Natural killer cell (primary cell): Measurements from ENCODE around the gene CMTM4. TPM values are rescaled to one million over a fixed set of nuclear protein-coding genes. Genes with fewer than 3 reads are reported as not detected.
A peak's percentile ranks its signal among the peaks of the same experiment; 100 is the strongest.

ENCODE experiments used
- ATAC-seq, 3 donors: fragments of 150-1000 bp in 2 of 3; fragments of 200-7000 bp in 1 of 3; cut with Tn5 transposase; 1 replicate in 1 of 3; 2 replicates in 2 of 3; pipeline ENCODE4 v1.10.0; 2021; ENCODE audit warnings: mild to moderate bottlenecking in 2 of 3, moderate library complexity in 2 of 3
- DNase-seq, 2 donors: peaks; one replicate each; pipeline versions ENCODE4 v3.0.0 to v3.0.0-alpha.2; 2013 to 2021; ENCODE audit warnings: mixed read lengths in 1 of 2
- H3K27ac ChIP-seq: one replicate; pipeline ENCODE4 v1.5.1; 2013; ENCODE audit warnings: mild to moderate bottlenecking, low read length
- H3K27me3 ChIP-seq: one replicate; pipeline ENCODE4 v1.6.1; 2013; ENCODE audit warnings: low read length; ENCODE audit not compliant: control insufficient read depth, insufficient read depth
- H3K36me3 ChIP-seq: one replicate; pipeline ENCODE4 v1.6.1; 2013; ENCODE audit warnings: low read length; ENCODE audit not compliant: control insufficient read depth, insufficient read depth
- H3K4me1 ChIP-seq: one replicate; pipeline ENCODE4 v1.6.1; 2013; ENCODE audit warnings: low read length; ENCODE audit not compliant: control insufficient read depth, insufficient read depth
- H3K4me3 ChIP-seq: one replicate; pipeline ENCODE4 v1.5.1; 2013; ENCODE audit warnings: low read length
- H3K9me3 ChIP-seq: one replicate; pipeline ENCODE4 v1.6.1; 2013; ENCODE audit warnings: low read length; ENCODE audit not compliant: control insufficient read depth, insufficient read depth
- H3K27ac Mint-ChIP-seq, 2 donors: one replicate each; pipeline ENCODE4 v1.8.0; 2022; ENCODE audit warnings: mild to moderate bottlenecking in 2 of 2, mixed read lengths in 2 of 2, moderate library complexity in 1 of 2
- H3K27me3 Mint-ChIP-seq, 2 donors: one replicate each; pipeline ENCODE4 v1.8.0; 2022; ENCODE audit warnings: low read depth in 2 of 2, mixed read lengths in 2 of 2
- H3K36me3 Mint-ChIP-seq: one replicate; pipeline ENCODE4 v1.8.0; 2022; ENCODE audit warnings: mixed read lengths
- H3K4me1 Mint-ChIP-seq, 2 donors: one replicate each; pipeline ENCODE4 v1.8.0; 2022; ENCODE audit warnings: mixed read lengths in 2 of 2
- H3K4me3 Mint-ChIP-seq: one replicate; pipeline ENCODE4 v1.8.0; 2022; ENCODE audit warnings: mild to moderate bottlenecking, moderate library complexity, mixed read lengths
- H3K9me3 Mint-ChIP-seq, 2 donors: one replicate each; pipeline ENCODE4 v1.8.0; 2022; ENCODE audit warnings: mixed read lengths in 2 of 2
- WGBS: methylation state at CpG from one replicate; pipeline ENCODE4 v1.1.7; 2013; ENCODE audit warnings: missing lambda C conversion rate; ENCODE audit not compliant: insufficient coverage; 5-methylcytosine and 5-hydroxymethylcytosine counted together
- intact Hi-C: fragments of 100-400 bp; cut with micrococcal nuclease; formaldehyde crosslinking; loops from one replicate; pipeline ENCODE4 v1.14.2; 2022
- total RNA-seq, 4 donors: library from RNA; stranded (reverse); fragments of 120-200 nt in 1 of 4; gene quantifications; one replicate each; pipeline versions ENCODE4 v1.2.3 to v1.2.4, GENCODE V29; 2013 to 2022
- TF ChIP-seq, protein P1 (sequence below): fragments of 200-600 bp; IDR thresholded peaks from one replicate; pipeline ENCODE4 v1.8.0; 2022; ENCODE audit warnings: antibody characterized with exemption

Gene CMTM4
- total RNA-seq, 3 donors from 2014 or later (not counting 1 experiment from before 2014, with no cell fraction given): 0.61 to 1.4 (median 0.85) TPM

DNA sequence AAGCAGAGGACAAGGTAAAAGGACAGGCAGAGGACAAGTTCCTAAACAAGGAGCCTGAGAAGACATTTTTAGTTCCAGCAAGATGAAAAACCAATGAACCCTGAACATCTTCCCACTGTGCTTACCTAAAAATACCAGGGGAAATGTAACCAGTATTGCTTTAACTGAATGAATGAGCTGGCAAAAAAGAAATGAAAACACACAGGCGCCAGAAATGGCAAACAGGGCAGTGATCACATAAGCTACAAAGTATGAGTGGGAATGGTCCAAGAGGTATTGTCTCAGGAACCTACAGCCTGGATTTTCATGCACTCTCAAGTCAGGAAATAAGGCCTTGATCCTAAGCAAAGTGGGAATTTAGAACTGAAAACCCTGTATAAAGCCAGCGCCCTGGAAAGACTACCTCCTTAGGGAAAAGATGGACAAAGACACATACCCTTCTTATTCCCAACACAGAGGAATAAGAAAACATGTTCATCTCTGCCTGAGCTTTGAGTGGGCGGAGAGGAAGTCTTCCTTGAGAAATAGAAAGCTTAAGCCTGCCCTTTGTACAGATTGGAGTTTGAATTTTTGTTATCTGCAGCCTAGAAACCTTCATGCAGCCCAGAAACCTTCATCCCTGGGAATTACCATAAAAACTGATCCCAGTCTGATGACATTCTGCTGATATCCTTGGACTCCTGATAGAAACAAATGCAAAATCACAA, 115.1 kb downstream of the CMTM4 start:
- intact Hi-C loops: no loop called here
- H3K36me3 ChIP-seq: no peaks in the 10 kb centered on the region
- H3K27ac ChIP-seq: no peak overlapping the region
- Mint-ChIP-seq H3K27me3 (peaks cover 12 to 30% of the 10 kb centered on the region in 2 donors), H3K27ac (no peak overlapping the region), H3K4me3 (no peak overlapping the region), H3K9me3 (no peaks in the 10 kb centered on the region), H3K4me1 (peaks cover 9 to 14% of the 10 kb centered on the region in 2 donors), H3K36me3 (no peaks in the 10 kb centered on the region)
- DNase-seq (no peak), ATAC-seq (no peak)
- peaks cover 12% of the 10 kb centered on the region for H3K4me1 ChIP-seq
- H3K4me3 ChIP-seq: no peak overlapping the region
- TF ChIP-seq, protein P1, sequence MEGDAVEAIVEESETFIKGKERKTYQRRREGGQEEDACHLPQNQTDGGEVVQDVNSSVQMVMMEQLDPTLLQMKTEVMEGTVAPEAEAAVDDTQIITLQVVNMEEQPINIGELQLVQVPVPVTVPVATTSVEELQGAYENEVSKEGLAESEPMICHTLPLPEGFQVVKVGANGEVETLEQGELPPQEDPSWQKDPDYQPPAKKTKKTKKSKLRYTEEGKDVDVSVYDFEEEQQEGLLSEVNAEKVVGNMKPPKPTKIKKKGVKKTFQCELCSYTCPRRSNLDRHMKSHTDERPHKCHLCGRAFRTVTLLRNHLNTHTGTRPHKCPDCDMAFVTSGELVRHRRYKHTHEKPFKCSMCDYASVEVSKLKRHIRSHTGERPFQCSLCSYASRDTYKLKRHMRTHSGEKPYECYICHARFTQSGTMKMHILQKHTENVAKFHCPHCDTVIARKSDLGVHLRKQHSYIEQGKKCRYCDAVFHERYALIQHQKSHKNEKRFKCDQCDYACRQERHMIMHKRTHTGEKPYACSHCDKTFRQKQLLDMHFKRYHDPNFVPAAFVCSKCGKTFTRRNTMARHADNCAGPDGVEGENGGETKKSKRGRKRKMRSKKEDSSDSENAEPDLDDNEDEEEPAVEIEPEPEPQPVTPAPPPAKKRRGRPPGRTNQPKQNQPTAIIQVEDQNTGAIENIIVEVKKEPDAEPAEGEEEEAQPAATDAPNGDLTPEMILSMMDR: no peak
- WGBS: 74% methylated on average over 3 of the region's 3 CpGs
- H3K9me3 ChIP-seq: no peaks in the 10 kb centered on the region
- peaks cover 14% of the 10 kb centered on the region for H3K27me3 ChIP-seq

DNA sequence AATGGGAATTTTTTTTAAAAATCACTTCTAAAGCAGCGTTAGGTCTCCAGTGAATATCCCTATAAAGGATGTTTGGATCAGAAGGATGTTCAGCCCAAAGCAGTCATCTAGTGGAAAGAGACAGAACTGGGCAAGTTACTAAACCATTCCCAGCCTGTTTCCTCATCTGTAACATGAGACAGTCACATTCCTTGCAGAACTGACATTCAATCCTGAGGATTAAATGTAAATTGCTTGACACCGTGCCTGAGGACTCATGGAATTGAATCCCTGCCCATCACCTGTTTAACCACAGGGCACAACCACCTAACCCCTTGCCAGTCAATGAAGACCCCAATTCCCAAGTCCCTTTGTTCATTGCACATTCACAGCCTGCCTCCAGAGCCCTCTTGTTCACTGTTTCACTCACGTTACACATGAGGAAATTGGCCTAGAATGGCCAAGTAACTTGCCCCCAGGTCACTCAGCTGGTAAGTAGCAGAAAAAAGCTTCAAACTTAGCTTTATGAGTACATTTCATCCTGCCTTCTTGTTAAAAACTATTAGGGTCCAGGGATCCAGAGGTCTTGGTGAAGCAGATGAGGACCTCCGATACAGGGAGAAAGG, 115.8 kb downstream of the CMTM4 start:
- ATAC-seq: no peak
- H3K9me3 Mint-ChIP-seq: no peaks in the 10 kb centered on the region
- no peaks in the 10 kb centered on the region for H3K36me3 ChIP-seq
- no peak overlapping the region for H3K27ac Mint-ChIP-seq
- H3K4me1 ChIP-seq: peaks cover 12% of the 10 kb centered on the region
- H3K4me1 Mint-ChIP-seq: peaks cover 9 to 14% of the 10 kb centered on the region in 2 donors
- intact Hi-C loops: no loop called here
- DNase-seq: no peak
- H3K36me3 Mint-ChIP-seq: no peaks in the 10 kb centered on the region
- no peaks in the 10 kb centered on the region for H3K9me3 ChIP-seq
- no peak overlapping the region for H3K27ac ChIP-seq
- 97% methylated on average over 4 of the region's 4 CpGs for WGBS
- H3K27me3 ChIP-seq: peaks cover 14% of the 10 kb centered on the region
- TF ChIP-seq, protein P1: no peak
- H3K4me3 Mint-ChIP-seq: peak overlapping the region; percentile 3
- H3K27me3 Mint-ChIP-seq: peaks cover 12 to 30% of the 10 kb centered on the region in 2 donors
- H3K4me3 ChIP-seq: no peak overlapping the region

DNA sequence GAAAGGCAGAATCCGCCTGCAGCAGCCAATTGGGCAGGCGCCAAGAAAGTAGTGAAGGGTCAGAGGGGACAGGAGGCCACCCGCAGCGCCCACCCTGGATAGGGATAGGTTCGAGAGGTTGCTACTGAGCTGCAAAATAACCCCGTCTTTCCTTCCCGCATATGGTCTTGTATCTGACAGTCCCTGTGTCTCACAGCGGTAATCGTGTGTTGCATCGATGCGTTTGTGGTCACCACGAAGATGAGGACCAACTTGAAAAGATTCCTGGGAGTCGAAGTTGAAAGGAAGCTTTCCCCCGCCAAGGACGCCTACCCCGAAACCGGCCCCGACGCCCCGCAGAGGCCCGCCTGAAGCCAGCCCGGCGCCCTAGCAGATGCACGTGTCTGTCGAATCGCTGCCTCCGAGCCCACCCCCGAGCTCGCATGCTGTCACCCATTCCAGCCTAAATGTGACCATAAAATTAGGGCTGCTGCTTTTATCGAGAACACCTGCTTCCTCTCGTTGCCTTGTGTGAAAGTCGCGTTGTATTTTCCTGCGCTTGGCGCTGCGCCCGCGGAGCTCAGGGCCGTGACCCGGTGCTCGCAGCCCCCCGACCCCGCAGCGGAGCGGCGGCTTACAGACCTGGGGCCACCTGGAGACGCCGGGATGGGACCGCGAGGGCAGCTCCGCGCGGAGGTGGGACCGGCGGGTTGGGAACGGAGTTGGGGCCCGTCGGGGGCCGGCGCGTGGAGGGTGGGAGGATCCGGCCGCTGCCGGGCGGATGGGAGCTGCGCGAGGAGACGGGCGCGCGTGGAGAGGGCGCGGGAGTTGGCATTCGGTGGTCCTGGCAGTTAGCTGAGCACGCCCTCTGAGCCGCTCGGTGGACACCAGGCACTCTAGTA, 117.7 kb downstream of the CMTM4 start, which contains the start of gene CMTM2:
TSS of gene CMTM2 (plus strand) at position 813 of the 881 bp plus-strand sequence. CDS start 145 bp downstream, outside the sequence.
- Histone ChIP-seq H3K9me3 (no peaks in the 10 kb centered on the region), H3K27ac (no peak within 1 kb of the TSS), H3K4me1 (peaks cover 12% of the 10 kb centered on the region), H3K36me3 (no peaks in the 10 kb centered on the region), H3K27me3 (peaks cover 14% of the 10 kb centered on the region), H3K4me3 (peak within 1 kb of the TSS; percentile 7)
- intact Hi-C loops: no loop called here
- TF ChIP-seq, protein P1: no peak
- peaks cover 12 to 30% of the 10 kb centered on the region in 2 donors for H3K27me3 Mint-ChIP-seq
- no peaks in the 10 kb centered on the region for H3K36me3 Mint-ChIP-seq
- H3K4me1 Mint-ChIP-seq: peaks cover 13 to 18% of the 10 kb centered on the region in 2 donors
- DNase-seq: peak in 1 of 2 donors; percentile 44
- H3K4me3 Mint-ChIP-seq: peak within 1 kb of the TSS; percentile 81
- 13% methylated on average over 77 of the region's 77 CpGs for WGBS
- no peaks in the 10 kb centered on the region for H3K9me3 Mint-ChIP-seq
- H3K27ac Mint-ChIP-seq: peak within 1 kb of the TSS in 1 of 2 donors; percentile 36
- peak in 2 of 3 donors; percentile 34 to 63 for ATAC-seq
